CD4-positive, alpha-beta T cell treated with Interferon gamma for 1 hour (primary cell): Measurements from ENCODE around the gene KCNH8.
A peak's percentile ranks its signal among the peaks of the same experiment; 100 is the strongest.

Source experiments
- DNase-seq: peaks from one replicate; pipeline ENCODE4 v3.0.0-alpha.2; 2020

Gene KCNH8

GRCh38 chr3:19147905-19148767 lies at the start of gene KCNH8:
KCNH8 (plus strand) TSS chr3:19148510; CDS start chr3:19148720, 210 bp downstream.
- peak; percentile 1 for DNase-seq

- peak; percentile 7 for DNase-seq
Measured at GRCh38 chr3:19102654-19103290, 45.5 kb upstream of the KCNH8 start.

DNA sequence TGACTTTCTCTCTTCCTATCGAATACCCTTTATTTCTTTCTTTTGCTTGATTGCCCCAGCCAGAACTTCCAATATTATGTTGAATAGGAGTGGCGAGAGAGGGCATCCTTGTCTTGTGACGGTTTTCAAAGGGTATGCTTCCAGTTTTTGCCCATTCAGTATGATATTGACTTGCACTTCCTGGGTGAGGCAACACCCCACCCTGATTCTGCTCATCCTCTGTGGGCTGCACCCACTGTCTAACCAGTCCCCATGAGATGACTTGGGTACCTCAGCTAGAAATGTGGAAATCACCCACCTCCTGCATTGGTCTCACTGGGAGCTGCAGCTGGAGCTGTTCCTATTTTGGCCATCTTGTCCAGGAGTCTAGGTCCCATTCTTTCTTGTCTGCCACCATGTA lies 44.8 kb upstream of the KCNH8 start:
- DNase-seq, result no peak

GRCh38 chr3:19104459-19104858 lies 43.9 kb upstream of the KCNH8 start:
- DNase-seq, result no peak

GRCh38 chr3:19105826-19106225 lies 42.5 kb upstream of the KCNH8 start:
- no peak for DNase-seq

DNA sequence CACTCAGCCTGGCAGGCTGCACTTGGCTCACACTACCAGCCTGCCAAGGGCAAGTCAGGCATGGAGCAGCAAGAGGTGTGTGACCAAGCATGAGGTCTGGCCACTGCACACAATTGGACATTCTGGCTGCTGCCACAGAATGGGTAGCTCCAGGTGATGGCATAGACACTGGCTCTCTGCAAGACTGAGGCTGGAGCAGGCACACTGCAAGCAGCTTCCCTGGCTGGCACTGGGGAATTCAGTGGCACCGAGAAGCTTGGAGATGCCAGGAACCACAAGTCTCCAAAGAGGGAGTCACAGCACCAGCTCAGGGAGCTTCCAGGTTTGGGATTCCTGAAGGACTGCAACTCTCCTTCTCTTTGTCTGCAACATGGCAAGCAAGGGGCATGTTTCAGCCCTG lies 42.0 kb upstream of the KCNH8 start:
- no peak for DNase-seq

DNA sequence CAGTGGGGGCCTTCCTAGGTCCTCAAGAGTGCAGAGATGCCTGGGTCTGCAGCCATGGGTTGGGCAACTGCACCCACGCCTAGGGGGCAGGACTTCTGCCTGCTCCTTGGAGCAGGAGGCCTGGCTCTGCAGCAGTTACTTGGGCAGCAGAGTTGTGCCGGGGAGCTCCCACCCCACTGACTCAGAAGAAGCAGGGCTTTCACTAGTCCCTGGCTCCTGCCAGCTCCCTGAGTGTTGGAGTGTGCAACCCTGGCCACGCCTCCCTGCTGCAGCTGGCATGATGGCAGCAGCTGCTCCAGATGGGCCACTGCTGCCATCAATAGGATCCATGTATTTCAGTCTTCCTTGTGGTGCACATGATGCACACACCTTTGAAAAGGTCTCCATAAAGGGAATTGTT lies 40.6 kb upstream of the KCNH8 start:
- no peak for DNase-seq

DNA sequence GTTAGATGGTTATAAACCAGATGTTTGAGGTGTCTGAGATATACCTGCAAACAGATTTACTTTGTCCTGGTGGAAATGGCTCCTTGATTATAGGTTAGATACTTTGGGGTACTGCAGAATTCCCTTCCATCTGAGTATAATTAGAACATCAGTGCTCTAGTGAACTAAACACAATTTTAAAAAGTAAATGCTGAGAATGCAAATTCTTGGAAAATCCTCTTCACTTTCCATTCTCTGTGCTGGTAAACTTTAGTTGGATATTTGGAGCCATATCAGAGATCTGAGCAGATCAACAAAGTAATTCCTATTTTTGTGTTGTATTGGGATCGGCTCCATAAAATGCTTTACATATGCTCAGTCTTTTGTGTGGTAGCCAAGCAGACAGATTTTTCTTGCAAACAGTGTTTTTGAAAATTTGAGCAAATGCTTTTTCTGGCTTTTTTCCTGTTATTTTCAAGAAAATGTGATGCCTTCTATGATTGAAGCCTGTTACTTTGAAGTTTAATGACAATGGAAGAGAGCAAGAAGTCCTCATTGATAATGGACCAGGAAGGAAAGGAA lies 37.9 kb upstream of the KCNH8 start:
- no peak for DNase-seq

DNA sequence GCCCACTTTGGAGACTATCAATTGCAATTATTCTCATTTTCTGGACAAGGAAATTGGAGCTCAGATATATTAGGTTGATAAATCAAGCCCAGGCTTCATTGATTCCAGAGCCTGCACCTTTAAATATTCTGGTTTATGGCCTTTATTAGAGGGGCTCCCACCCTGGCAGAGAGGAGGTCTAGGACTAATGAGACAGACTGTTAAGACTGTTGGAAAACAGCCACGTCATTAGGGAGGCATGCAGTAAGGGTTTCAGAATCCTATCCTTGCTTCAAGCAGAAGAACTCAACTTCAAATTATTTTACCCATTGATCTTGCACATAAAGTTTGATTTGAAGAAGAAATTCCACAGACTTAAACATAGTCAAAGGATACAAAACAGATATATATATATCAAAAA lies 33.8 kb upstream of the KCNH8 start:
- no peak for DNase-seq

DNA sequence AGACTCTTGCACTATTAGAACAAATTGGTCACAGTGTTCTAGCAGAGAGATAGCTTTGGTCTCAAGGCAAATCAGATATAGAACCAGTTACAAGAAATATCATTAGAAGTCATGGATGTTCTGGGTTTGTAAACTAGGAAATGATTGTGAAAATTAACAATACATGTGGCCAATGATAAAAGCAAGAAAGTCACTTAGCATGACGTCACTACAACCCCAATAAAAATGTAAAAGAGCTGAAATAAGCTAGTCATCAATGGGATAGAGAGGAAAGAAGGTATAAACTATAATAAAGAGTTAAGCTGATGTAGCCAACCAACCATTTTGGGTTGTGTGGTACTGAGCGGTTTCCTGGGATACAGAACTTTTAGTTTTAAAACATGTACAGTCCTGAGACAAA lies 32.1 kb upstream of the KCNH8 start:
- no peak for DNase-seq

DNA sequence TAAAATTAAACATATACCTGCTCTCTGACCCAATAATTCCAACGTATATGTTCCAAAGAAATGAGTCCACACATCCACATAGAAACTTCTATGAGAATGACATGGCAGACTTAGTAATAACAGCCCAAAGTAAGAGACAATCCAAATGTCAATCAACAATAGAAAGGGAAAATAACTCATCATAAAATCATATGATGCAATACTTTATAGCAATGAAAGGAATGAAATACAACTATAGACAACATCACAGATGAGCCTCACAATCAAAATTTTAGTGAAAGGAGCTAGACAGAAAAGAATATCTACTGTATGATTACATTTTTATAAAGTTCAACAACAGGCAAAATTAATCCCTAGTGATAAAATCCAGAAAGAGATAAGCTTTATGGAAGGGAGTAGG lies 23.6 kb upstream of the KCNH8 start:
- no peak for DNase-seq

DNA sequence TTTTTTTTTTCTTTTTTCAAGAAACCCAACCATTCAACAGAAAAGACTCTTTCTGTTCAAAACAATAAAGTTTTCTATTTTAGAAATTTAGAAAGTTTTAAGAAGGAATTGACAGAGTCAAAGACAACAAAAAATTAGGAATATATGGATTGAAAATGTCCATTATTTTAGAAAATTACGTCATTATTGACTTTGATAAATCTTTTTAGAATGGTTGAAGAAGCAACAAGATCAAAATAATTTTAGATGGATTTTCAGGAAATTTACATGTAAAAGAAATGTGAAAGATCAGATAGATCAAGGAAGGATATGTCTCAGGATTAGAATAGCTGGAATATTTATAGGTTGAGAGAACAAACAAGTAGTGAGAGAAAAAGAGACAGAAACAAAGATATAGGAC lies 8.4 kb upstream of the KCNH8 start:
- DNase-seq, result no peak

DNA sequence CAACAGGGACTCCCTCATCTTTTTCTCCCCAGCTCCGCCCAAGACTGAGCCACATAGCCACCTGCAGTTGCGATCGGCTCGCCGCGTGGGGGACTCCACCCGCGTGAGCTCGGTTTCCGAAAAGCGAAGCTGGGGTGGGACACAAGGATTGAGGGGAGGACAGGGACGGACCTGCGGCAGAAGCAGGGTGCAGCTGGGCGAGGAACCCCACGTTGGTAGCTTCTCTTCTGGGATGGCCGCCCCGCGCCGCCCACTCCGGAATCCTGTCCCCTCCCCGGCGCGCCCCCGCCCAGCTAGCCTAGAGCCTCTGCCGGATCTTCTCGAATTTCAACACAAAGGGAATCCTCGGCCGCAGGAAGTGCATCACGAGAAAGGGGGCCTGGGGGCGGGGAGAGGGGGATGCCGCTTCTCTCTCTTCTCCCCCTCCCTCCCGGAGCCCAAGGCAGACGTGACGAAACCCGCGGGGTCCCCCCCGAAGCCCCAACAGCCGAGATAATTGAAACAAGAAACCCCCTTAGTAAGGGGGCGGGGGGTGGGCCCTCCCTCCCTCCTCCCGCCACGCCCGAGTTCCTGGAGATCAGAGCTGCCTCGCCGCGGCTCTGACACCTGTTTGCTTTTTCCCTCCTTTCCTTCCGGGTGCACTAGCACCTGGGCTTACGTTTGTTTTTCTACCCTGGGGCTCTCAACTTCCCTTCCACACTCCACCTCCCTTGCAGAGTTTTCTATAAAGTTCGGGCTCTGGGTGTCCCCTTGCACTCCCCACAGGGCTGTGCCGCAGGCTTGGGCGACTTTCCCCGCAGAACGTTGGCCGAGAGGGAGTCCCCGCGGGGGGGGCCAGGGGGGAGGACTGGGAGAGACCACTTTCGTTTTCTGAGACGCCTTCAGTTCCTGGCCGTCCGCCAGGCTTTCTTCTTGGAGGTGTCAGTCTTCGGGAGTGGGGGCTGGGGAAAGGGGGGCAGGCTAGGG lies 1.3 kb upstream of the KCNH8 start:
- DNase-seq, result peak; percentile 76

GRCh38 chr3:19148768-19149091 lies 420 bp downstream of the KCNH8 start:
- DNase-seq, result no peak

DNA sequence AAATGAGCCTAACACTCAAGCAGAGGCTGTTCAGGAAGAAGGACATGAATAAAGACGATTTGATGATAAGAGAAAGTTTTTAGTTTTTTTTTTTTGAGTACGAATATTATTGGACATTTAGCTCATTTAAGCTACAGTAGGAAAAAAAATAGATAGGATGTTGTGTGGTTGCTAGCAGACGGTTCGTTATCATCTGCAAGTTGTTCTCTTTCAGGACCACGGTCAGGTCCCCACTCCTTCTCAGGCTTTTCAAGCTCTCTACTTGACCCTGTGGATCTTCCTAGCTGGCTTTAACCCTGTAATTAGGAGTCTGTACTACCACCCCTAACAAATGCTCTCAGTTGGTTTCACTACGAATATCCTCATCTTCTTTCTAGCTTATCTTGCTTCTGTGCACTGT lies 1.1 kb downstream of the KCNH8 start:
- DNase-seq, result peak; percentile 3

DNA sequence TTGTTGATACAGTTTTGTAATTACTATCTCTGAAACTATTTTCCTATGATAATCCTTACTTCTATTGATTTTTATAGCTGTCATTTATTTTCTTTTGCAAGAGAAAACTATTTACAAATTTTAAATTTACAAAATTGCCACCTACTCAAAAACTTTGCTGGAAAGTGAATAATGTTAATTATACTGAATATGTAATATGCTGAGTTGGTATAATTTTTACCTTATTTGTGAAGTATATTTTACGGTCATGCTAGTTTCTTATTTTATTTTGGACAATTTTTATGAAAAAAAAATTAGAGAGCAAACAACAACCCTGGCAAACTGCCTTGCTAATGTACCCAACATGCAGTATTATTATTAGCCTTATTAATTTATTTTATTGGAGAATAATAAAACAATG lies 2.9 kb downstream of the KCNH8 start:
- no peak for DNase-seq

GRCh38 chr3:19154693-19155250 lies 6.5 kb downstream of the KCNH8 start:
- DNase-seq, result no peak

- no peak for DNase-seq
Measured at GRCh38 chr3:19155375-19155774, 7.1 kb downstream of the KCNH8 start.

- DNase-seq, result no peak
Measured at GRCh38 chr3:19159966-19160635, 11.8 kb downstream of the KCNH8 start.

- no peak for DNase-seq
Measured at GRCh38 chr3:19165654-19166053, 17.3 kb downstream of the KCNH8 start.

GRCh38 chr3:19171794-19172193 lies 23.5 kb downstream of the KCNH8 start:
- DNase-seq, result no peak

DNA sequence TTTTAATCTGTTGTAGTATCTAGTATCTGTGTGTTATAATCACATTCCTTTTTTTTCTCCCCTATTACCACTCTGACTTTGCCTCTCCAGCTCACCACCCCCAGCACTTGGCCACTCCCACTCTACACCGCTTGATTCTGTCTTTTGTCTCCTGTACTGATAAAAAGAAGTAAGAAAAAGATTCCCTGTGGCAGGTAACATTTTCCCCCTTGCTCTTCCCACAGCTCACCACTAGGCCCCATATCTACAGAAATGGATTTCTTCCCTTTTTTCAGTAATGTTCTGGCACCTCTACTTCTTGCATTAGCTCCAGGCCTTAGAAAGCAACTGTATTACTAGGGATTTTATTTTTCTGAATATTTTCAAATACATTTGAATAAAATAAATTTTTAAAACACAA lies 25.6 kb downstream of the KCNH8 start:
- DNase-seq, result no peak
